HS-5 (cell line): ENCODE data around the gene KCNB1.

Experiments used
- DNase-seq: peaks from one replicate; pipeline ENCODE4 v3.0.0-alpha.2; 2012; ENCODE audit warnings: low read depth

Gene KCNB1

GRCh38 chr20:49469060-49469459, 13.4 kb downstream of the KCNB1 start:
- DNase-seq: no peak

GRCh38 chr20:49468412-49468811, 14.1 kb downstream of the KCNB1 start:
- no peak for DNase-seq

- DNase-seq: no peak
Observed at GRCh38 chr20:49466114-49466912, 16.2 kb downstream of the KCNB1 start.

GRCh38 chr20:49464556-49464955, 17.9 kb downstream of the KCNB1 start:
- no peak for DNase-seq

GRCh38 chr20:49462626-49463025, 19.8 kb downstream of the KCNB1 start:
- no peak for DNase-seq

- no peak for DNase-seq
Observed at GRCh38 chr20:49461894-49462620, 20.4 kb downstream of the KCNB1 start.

- no peak for DNase-seq
Observed at GRCh38 chr20:49460916-49461315, 21.6 kb downstream of the KCNB1 start.

GRCh38 chr20:49460131-49460530, 22.3 kb downstream of the KCNB1 start:
- no peak for DNase-seq

GRCh38 chr20:49459684-49460083, 22.8 kb downstream of the KCNB1 start:
- DNase-seq: no peak

GRCh38 chr20:49457444-49457843, 25.0 kb downstream of the KCNB1 start:
- DNase-seq: no peak

GRCh38 chr20:49456646-49457045, 25.8 kb downstream of the KCNB1 start:
- DNase-seq: no peak

- DNase-seq: no peak
Observed at GRCh38 chr20:49455691-49456090, 26.8 kb downstream of the KCNB1 start.

GRCh38 chr20:49452011-49452482, 30.4 kb downstream of the KCNB1 start:
- DNase-seq: peak; percentile 39

- DNase-seq: no peak
Observed at GRCh38 chr20:49450281-49450721, 32.2 kb downstream of the KCNB1 start.

GRCh38 chr20:49448917-49449316, 33.6 kb downstream of the KCNB1 start:
- DNase-seq: no peak

- DNase-seq: no peak
Observed at GRCh38 chr20:49447946-49448809, 34.3 kb downstream of the KCNB1 start.

- DNase-seq: no peak
Observed at GRCh38 chr20:49447364-49447763, 35.1 kb downstream of the KCNB1 start.

GRCh38 chr20:49446808-49447207, 35.7 kb downstream of the KCNB1 start:
- DNase-seq: no peak

- no peak for DNase-seq
Observed at GRCh38 chr20:49446080-49446479, 36.4 kb downstream of the KCNB1 start.

- DNase-seq: no peak
Observed at GRCh38 chr20:49445176-49445575, 37.3 kb downstream of the KCNB1 start.

GRCh38 chr20:49444553-49444990, 37.9 kb downstream of the KCNB1 start:
- DNase-seq: no peak

GRCh38 chr20:49437057-49437456, 45.4 kb downstream of the KCNB1 start:
- DNase-seq: no peak
